Liver (tissue), 9 donors: ENCODE measurements around the gene RUBCN. TPM values are rescaled to one million over a fixed set of nuclear protein-coding genes. Genes with fewer than 3 reads are reported as not detected.
A peak's percentile ranks its signal among the peaks of the same experiment; 100 is the strongest.

Experiments used
- DNase-seq: peaks from one replicate; pipeline ENCODE4 v3.0.0-alpha.2; 2017; ENCODE audit warnings: low spot score
- H3K27ac ChIP-seq, 2 donors: one replicate each; pipeline ENCODE4 v1.7.0; 2013; ENCODE audit warnings: inconsistent platforms in 2 of 2, low read length in 2 of 2, control low read depth in 1 of 2, low read depth in 1 of 2, mild to moderate bottlenecking in 1 of 2
- H3K27me3 ChIP-seq, 4 donors: one replicate each; pipeline versions ENCODE4 v1.6.1 to v1.7.0; 2013; ENCODE audit warnings: low read length in 3 of 4, inconsistent platforms in 1 of 4, mild to moderate bottlenecking in 1 of 4, moderate library complexity in 1 of 4; ENCODE audit not compliant: control insufficient read depth in 4 of 4, insufficient read depth in 4 of 4
- H3K36me3 ChIP-seq, 4 donors: one replicate each; pipeline versions ENCODE4 v1.6.1 to v1.7.0; 2013; ENCODE audit warnings: low read length in 3 of 4, mild to moderate bottlenecking in 3 of 4, low read depth in 1 of 4, moderate library complexity in 1 of 4; ENCODE audit not compliant: control insufficient read depth in 4 of 4, insufficient read depth in 3 of 4
- H3K4me1 ChIP-seq, 4 donors: one replicate each; pipeline versions ENCODE4 v1.6.1 to v1.7.0; 2013; ENCODE audit warnings: low read length in 3 of 4, mild to moderate bottlenecking in 3 of 4, moderate library complexity in 1 of 4; ENCODE audit not compliant: control insufficient read depth in 4 of 4, insufficient read depth in 4 of 4
- H3K4me3 ChIP-seq, 3 donors: one replicate each; pipeline versions ENCODE4 v1.6.1 to v1.7.0; 2013; ENCODE audit warnings: low read length in 3 of 3, control low read depth in 1 of 3, low read depth in 1 of 3, mild to moderate bottlenecking in 1 of 3
- H3K9ac ChIP-seq, 2 donors: one replicate each; pipeline ENCODE4 v1.7.0; 2013; ENCODE audit warnings: low read length in 2 of 2, mild to moderate bottlenecking in 2 of 2, moderate library complexity in 2 of 2, control low read depth in 1 of 2, low read depth in 1 of 2
- H3K9me3 ChIP-seq, 4 donors: one replicate each; pipeline versions ENCODE4 v1.6.1 to v1.7.0; 2013; ENCODE audit warnings: low read length in 3 of 4; ENCODE audit not compliant: control insufficient read depth in 4 of 4
- EGR1 ChIP-seq, 2 donors: IDR thresholded peaks; 2 replicates each; pipeline ENCODE4 v1.6.1; 2016 to 2018; ENCODE audit warnings: antibody characterized with exemption in 2 of 2, low read depth in 2 of 2
- FOXA1 ChIP-seq: IDR thresholded peaks from 2 replicates; pipeline ENCODE4 v1.6.1; 2016; ENCODE audit warnings: antibody characterized with exemption
- FOXA2 ChIP-seq: IDR thresholded peaks from 2 replicates; pipeline ENCODE4 v1.6.1; 2016; ENCODE audit warnings: antibody characterized with exemption
- GABPA ChIP-seq, 2 donors: IDR thresholded peaks in 1 of 2; conservative IDR thresholded peaks in 1 of 2; 2 replicates each; pipeline ENCODE4 v1.6.1; 2016; ENCODE audit warnings: antibody characterized with exemption in 2 of 2, mild to moderate bottlenecking in 1 of 2, moderate library complexity in 1 of 2
- HNF4A ChIP-seq, 2 donors: conservative IDR thresholded peaks; 2 replicates each; pipeline ENCODE4 v1.6.1; 2016; ENCODE audit warnings: antibody characterized with exemption in 2 of 2, mild to moderate bottlenecking in 2 of 2
- HNF4G ChIP-seq: IDR thresholded peaks from 2 replicates; pipeline ENCODE4 v1.6.1; 2016; ENCODE audit warnings: antibody characterized with exemption
- JUND ChIP-seq, 2 donors: IDR thresholded peaks; 2 replicates each; pipeline ENCODE4 v1.6.1; 2016; ENCODE audit warnings: antibody characterized with exemption in 2 of 2
- MAX ChIP-seq: IDR thresholded peaks from 2 replicates; pipeline ENCODE4 v1.6.1; 2016; ENCODE audit warnings: antibody characterized with exemption
- NR2F2 ChIP-seq: IDR thresholded peaks from 2 replicates; pipeline ENCODE4 v1.6.1; 2016; ENCODE audit warnings: antibody characterized with exemption
- RAD21 ChIP-seq, 2 donors: IDR thresholded peaks; 2 replicates each; pipeline ENCODE4 v1.6.1; 2016; ENCODE audit warnings: antibody characterized with exemption in 2 of 2, mild to moderate bottlenecking in 2 of 2
- RXRA ChIP-seq, 2 donors: IDR thresholded peaks; 2 replicates each; pipeline ENCODE4 v1.6.1; 2017 to 2018; ENCODE audit warnings: antibody characterized with exemption in 2 of 2, mild to moderate bottlenecking in 1 of 2
- SP1 ChIP-seq: IDR thresholded peaks from 2 replicates; pipeline ENCODE4 v1.6.1; 2018; ENCODE audit warnings: antibody characterized with exemption, mild to moderate bottlenecking
- TAF1 ChIP-seq: conservative IDR thresholded peaks from 2 replicates; pipeline ENCODE4 v1.6.1; 2016; ENCODE audit warnings: antibody characterized with exemption, mild to moderate bottlenecking
- WGBS: extraction: QIAGEN DNeasy Blood & Tissue Kit; methylation state at CpG from one replicate; pipeline ENCODE4 v1.1.7; 2013; 5-methylcytosine and 5-hydroxymethylcytosine counted together
- polyA plus RNA-seq, 2 donors: library from polyadenylated mRNA; stranded (reverse) in 1 of 2; unstranded in 1 of 2; fragments of 200-250 nt in 1 of 2; fragments of >200 nt in 1 of 2; fragmentation: Nextera tagmentation in 1 of 2; extraction: Ambion mirVana in 1 of 2; gene quantifications; one replicate each; pipeline versions ENCODE4 v1.2.1 to v1.2.3, GENCODE V29; 2013 to 2015
- total RNA-seq, 2 donors: library from RNA; depleted of rRNA; stranded (reverse); fragments of >200 nt; gene quantifications; one replicate each; pipeline ENCODE4 v1.2.3, GENCODE V29; 2014
- TF ChIP-seq, protein P1 (sequence below): IDR thresholded peaks from 2 replicates; pipeline ENCODE4 v1.6.1; 2016; ENCODE audit warnings: antibody characterized with exemption
- donor health status: healthy.
- donor health status: healthy.
- donor health status: healthy.
- donor health status: healthy.
- donor health status: healthy.

The RUBCN gene
- total and polyA plus RNA-seq, 4 donors: 4.1 to 7.0 (median 4.7) TPM

DNA sequence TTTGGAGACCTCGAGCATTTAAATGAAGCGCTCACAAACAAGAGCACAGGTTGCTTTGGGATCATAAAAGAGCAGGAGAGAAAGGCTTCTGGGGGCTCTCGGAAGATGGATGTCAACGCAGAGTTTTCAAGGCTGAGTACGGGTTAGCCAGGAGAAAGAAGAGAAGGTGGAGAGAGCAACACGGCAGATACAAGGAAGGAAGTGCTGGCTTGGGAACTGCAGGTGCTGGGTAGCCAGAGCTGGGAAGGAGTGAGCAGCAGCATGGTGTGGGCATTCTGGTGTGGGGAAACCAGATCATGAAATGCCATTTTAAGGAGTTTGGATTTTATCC lies 580 bp upstream of the RUBCN start:
- Histone ChIP-seq H3K4me1 (peaks cover 0 to 19% (median 11%) of the 10 kb centered on the region in 4 donors), H3K36me3 (no peaks in the 10 kb centered on the region), H3K9ac (peak overlapping the region; percentile 23 to 82), H3K27me3 (no peaks in the 10 kb centered on the region), H3K9me3 (no peaks in the 10 kb centered on the region), H3K4me3 (peak overlapping the region; percentile 56 to 95 (median 85)), H3K27ac (peak overlapping the region; percentile 57 to 74)
- TF ChIP-seq RXRA (IDR thresholded peaks at IDR 0.05): no peak
- TF ChIP-seq HNF4G: no peak
- TF ChIP-seq JUND (IDR thresholded peaks at IDR 0.05): no peak
- no peak for TF ChIP-seq MAX
- TF ChIP-seq HNF4A (conservative IDR thresholded peaks at IDR 0.05): no peak
- TF ChIP-seq TAF1: no peak
- no peak for TF ChIP-seq GABPA (IDR thresholded peaks at IDR 0.05 in 1 of 2, conservative IDR thresholded peaks at IDR 0.05 in 1 of 2)
- TF ChIP-seq RAD21 (IDR thresholded peaks at IDR 0.05): no peak
- no peak for TF ChIP-seq EGR1 (IDR thresholded peaks at IDR 0.05; ENCODE audit: low read depth in 2 of 2)
- DNase-seq: no peak
- WGBS: 0% methylated on average over 6 of the region's 6 CpGs

DNA sequence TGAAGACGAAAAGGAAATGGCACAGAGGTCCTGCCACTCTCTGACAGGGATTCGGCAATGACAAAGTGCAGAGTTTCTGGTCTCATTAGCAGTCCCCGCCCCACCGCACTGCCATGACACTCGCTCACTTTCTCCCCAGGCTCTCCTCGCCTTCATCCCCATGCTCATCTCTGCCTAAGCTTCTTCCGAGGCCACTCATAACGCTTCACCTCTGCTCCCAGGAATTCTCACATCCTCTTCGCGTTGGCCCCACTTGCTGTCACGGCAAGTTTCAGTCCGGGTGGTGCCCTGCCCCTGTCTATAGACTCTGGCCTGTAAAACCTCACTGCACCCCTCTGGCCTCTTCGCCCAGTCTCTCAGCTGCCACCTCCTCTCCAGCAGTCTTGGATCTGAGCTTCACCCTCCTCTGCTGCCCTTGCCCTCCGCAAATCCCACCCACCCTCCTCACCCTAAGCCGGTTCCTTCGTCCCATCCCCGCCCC lies 654 bp downstream of the RUBCN start:
- 1% methylated on average over 17 of the region's 17 CpGs for WGBS
- no peaks in the 10 kb centered on the region for H3K36me3 ChIP-seq

GRCh38 chr3:197734667-197735318 lies 1.9 kb downstream of the RUBCN start:
- Histone ChIP-seq H3K4me3 (no peak overlapping the region), H3K9ac (no peak overlapping the region), H3K4me1 (peaks cover 0 to 19% (median 11%) of the 10 kb centered on the region in 4 donors), H3K27ac (no peak overlapping the region), H3K9me3 (no peaks in the 10 kb centered on the region), H3K27me3 (no peaks in the 10 kb centered on the region), H3K36me3 (no peaks in the 10 kb centered on the region)
- no peak for DNase-seq
- no peak for TF ChIP-seq FOXA2
- no peak for TF ChIP-seq SP1
- TF ChIP-seq, protein P1, sequence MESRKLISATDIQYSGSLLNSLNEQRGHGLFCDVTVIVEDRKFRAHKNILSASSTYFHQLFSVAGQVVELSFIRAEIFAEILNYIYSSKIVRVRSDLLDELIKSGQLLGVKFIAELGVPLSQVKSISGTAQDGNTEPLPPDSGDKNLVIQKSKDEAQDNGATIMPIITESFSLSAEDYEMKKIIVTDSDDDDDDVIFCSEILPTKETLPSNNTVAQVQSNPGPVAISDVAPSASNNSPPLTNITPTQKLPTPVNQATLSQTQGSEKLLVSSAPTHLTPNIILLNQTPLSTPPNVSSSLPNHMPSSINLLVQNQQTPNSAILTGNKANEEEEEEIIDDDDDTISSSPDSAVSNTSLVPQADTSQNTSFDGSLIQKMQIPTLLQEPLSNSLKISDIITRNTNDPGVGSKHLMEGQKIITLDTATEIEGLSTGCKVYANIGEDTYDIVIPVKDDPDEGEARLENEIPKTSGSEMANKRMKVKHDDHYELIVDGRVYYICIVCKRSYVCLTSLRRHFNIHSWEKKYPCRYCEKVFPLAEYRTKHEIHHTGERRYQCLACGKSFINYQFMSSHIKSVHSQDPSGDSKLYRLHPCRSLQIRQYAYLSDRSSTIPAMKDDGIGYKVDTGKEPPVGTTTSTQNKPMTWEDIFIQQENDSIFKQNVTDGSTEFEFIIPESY: no peak
- 86% methylated on average over 7 of the region's 7 CpGs for WGBS

More for the DNA sequence above, 654 bp downstream of the RUBCN start:
- DNase-seq: peak; percentile 38
- Histone ChIP-seq H3K4me3 (peak overlapping the region; percentile 80 to 95 (median 90)), H3K27me3 (no peaks in the 10 kb centered on the region), H3K9ac (peak overlapping the region; percentile 42 to 51), H3K27ac (peak overlapping the region; percentile 61 to 73), H3K9me3 (no peaks in the 10 kb centered on the region), H3K4me1 (peaks cover 0 to 19% (median 11%) of the 10 kb centered on the region in 4 donors)
- no peak for TF ChIP-seq NR2F2
- TF ChIP-seq RAD21 (IDR thresholded peaks at IDR 0.05): no peak
- TF ChIP-seq EGR1 (IDR thresholded peaks at IDR 0.05; ENCODE audit: low read depth in 2 of 2): no peak
- TF ChIP-seq GABPA (IDR thresholded peaks at IDR 0.05 in 1 of 2, conservative IDR thresholded peaks at IDR 0.05 in 1 of 2): no peak
- no peak for TF ChIP-seq TAF1
- no peak for TF ChIP-seq HNF4A (conservative IDR thresholded peaks at IDR 0.05)
- no peak for TF ChIP-seq FOXA1
